SK-N-SH (cell line): ENCODE results near the gene PCF11. TPM values are rescaled to one million over a fixed set of nuclear protein-coding genes. Genes with fewer than 3 reads are reported as not detected.

Source experiments
- CTCF ChIA-PET: fragments of 300-600, 350-600 bp; formaldehyde crosslinking; extraction: SDS; loops from one replicate; lab custom pipeline; 2021; lab: Yijun Ruan, JAX
- POLR2A ChIA-PET: fragments of 350-600 bp; sonication (Branson Sonifier 250); formaldehyde crosslinking; extraction: SDS; loops from one replicate; lab custom pipeline; 2020; ENCODE audit warnings: antibody characterized with exemption, inconsistent platforms; lab: Yijun Ruan, JAX
- DNase-seq: peaks from one replicate; pipeline ENCODE4 v3.0.0; 2012
- H2AFZ ChIP-seq: fragments of 200-600 bp; sonication (generic); 2 replicates; pipeline ENCODE4 v1.8.1; 2016; ENCODE audit warnings: antibody characterized with exemption, mild to moderate bottlenecking, low read depth
- H3F3A ChIP-seq: fragments of 200-600 bp; sonication (generic); replicated peaks from 2 replicates; pipeline ENCODE3; 2016; ENCODE audit warnings: antibody characterized with exemption, mild to moderate bottlenecking; ENCODE audit not compliant: insufficient read depth
- H3K27ac ChIP-seq, 2 experiments: fragments of 200-500 bp in 1 of 2; fragments of 200-600 bp in 1 of 2; sonication (Bioruptor generic) in 1 of 2; sonication (generic), shearing (Covaris generic) in 1 of 2; 2 replicates each; pipeline versions ENCODE4 v1.5.1 to v1.6.1; 2014 to 2016; ENCODE audit warnings: low read depth in 2 of 2, inconsistent platforms in 1 of 2, low read length in 1 of 2, mild to moderate bottlenecking in 1 of 2, mixed read lengths in 1 of 2
- H3K27me3 ChIP-seq: fragments of 200-600 bp; sonication (generic), shearing (Covaris generic); 2 replicates; pipeline ENCODE4 v1.6.1; 2016; ENCODE audit warnings: mixed run types; ENCODE audit not compliant: insufficient read depth
- H3K36me3 ChIP-seq, 2 experiments: fragments of 200-500 bp in 1 of 2; fragments of 200-600 bp in 1 of 2; sonication (Bioruptor generic) in 1 of 2; sonication (generic) in 1 of 2; replicated peaks in 1 of 2; 2 replicates each; pipeline versions ENCODE3 to v1.5.1; 2014 to 2016; ENCODE audit warnings: low read length in 1 of 2, mild to moderate bottlenecking in 1 of 2; ENCODE audit not compliant: insufficient read depth in 2 of 2, control insufficient read depth in 1 of 2
- H3K4me1 ChIP-seq, 2 experiments: fragments of 200-500 bp in 1 of 2; fragments of 200-600 bp in 1 of 2; sonication (Bioruptor generic) in 1 of 2; sonication (generic), shearing (Covaris generic) in 1 of 2; 2 replicates each; pipeline versions ENCODE4 v1.5.1 to v1.6.1; 2014 to 2016; ENCODE audit warnings: low read depth in 1 of 2, low read length in 1 of 2, mixed run types in 1 of 2; ENCODE audit not compliant: insufficient read depth in 2 of 2, control insufficient read depth in 1 of 2
- H3K4me2 ChIP-seq: fragments of 200-600 bp; sonication (generic), shearing (Covaris generic); 2 replicates; pipeline ENCODE4 v1.6.1; 2017; ENCODE audit warnings: mixed run types
- H3K4me3 ChIP-seq, 2 experiments: fragments of 200-500 bp in 1 of 2; fragments of 200-600 bp in 1 of 2; sonication (Bioruptor generic) in 1 of 2; sonication (generic), shearing (Covaris generic) in 1 of 2; 2 replicates each; pipeline versions ENCODE4 v1.5.1 to v1.8.1; 2014 to 2016; ENCODE audit warnings: low read depth in 2 of 2, inconsistent platforms in 1 of 2, low read length in 1 of 2, mild to moderate bottlenecking in 1 of 2, mixed read lengths in 1 of 2, moderate library complexity in 1 of 2
- H3K79me2 ChIP-seq: fragments of 200-600 bp; sonication (generic); 2 replicates; pipeline ENCODE4 v1.8.1; 2017; ENCODE audit warnings: mild to moderate bottlenecking; ENCODE audit not compliant: insufficient read depth
- H3K9ac ChIP-seq: fragments of 200-600 bp; sonication (generic); 2 replicates; pipeline ENCODE4 v1.6.1; 2017; ENCODE audit warnings: mixed run types
- H3K9me2 ChIP-seq: fragments of 200-600 bp; sonication (generic); 2 replicates; pipeline ENCODE4 v1.6.1; 2017; ENCODE audit warnings: mixed run types
- H3K9me3 ChIP-seq: fragments of 200-600 bp; sonication (generic); 2 replicates; pipeline ENCODE4 v1.6.1; 2017; ENCODE audit warnings: mixed run types, mild to moderate bottlenecking, moderate library complexity
- H4K20me1 ChIP-seq: fragments of 200-600 bp; sonication (generic); 2 replicates; pipeline ENCODE4 v1.6.1; 2017; ENCODE audit warnings: mild to moderate bottlenecking, mixed run types; ENCODE audit not compliant: insufficient read depth
- CHD2 ChIP-seq: fragments of 150-350 bp; IDR thresholded peaks from 2 replicates; pipeline ENCODE4 v1.6.1; 2018; ENCODE audit warnings: low read length; ENCODE audit not compliant: partially characterized antibody
- ELF1 ChIP-seq: IDR thresholded peaks from 2 replicates; pipeline ENCODE4 v1.4.0; 2012
- EP300 ChIP-seq, 2 experiments: IDR thresholded peaks; 2 replicates each; pipeline versions ENCODE4 v1.4.0 to v1.6.1; 2012; ENCODE audit warnings: borderline replicate concordance in 1 of 2, low read depth in 1 of 2, low read length in 1 of 2
- FOXJ3 ChIP-seq: sonication (generic); formaldehyde crosslinking; IDR thresholded peaks from 2 replicates; pipeline ENCODE4 v1.5.1; 2020; ENCODE audit warnings: mild to moderate bottlenecking, missing genetic modification reagents
- GABPA ChIP-seq: IDR thresholded peaks from 2 replicates; pipeline ENCODE4 v1.4.0; 2012; ENCODE audit warnings: low read depth, mild to moderate bottlenecking
- JUND ChIP-seq: IDR thresholded peaks from 2 replicates; pipeline ENCODE4 v1.4.0; 2012
- RAD21 ChIP-seq: IDR thresholded peaks from 2 replicates; pipeline ENCODE4 v1.6.1; 2012; ENCODE audit warnings: mild to moderate bottlenecking, low read length
- RCOR1 ChIP-seq: fragments of 150-350 bp; IDR thresholded peaks from 2 replicates; pipeline ENCODE4 v1.6.1; 2017; ENCODE audit warnings: antibody characterized with exemption, low read length
- RFX5 ChIP-seq: IDR thresholded peaks from 2 replicates; pipeline ENCODE4 v1.6.1; 2012; ENCODE audit warnings: mild to moderate bottlenecking, improper control_type of control experiment, low read length
- SMC3 ChIP-seq: IDR thresholded peaks from 2 replicates; pipeline ENCODE4 v1.6.1; 2012; ENCODE audit warnings: low read depth, low read length, improper control_type of control experiment
- TCF12 ChIP-seq: IDR thresholded peaks from 2 replicates; pipeline ENCODE4 v1.4.0; 2012
- YY1 ChIP-seq: IDR thresholded peaks from 2 replicates; pipeline ENCODE4 v1.4.0; 2012; ENCODE audit warnings: low read depth, mild to moderate bottlenecking
- WGBS: methylation state at CpG from one replicate; pipeline ENCODE4 v1.1.6; 2017; ENCODE audit warnings: low lambda C conversion rate; 5-methylcytosine and 5-hydroxymethylcytosine counted together
- polyA plus RNA-seq, 3 experiments: library from polyadenylated mRNA; depleted of rRNA; stranded (reverse); fragments of >200 nt; gene quantifications; 2 replicates each; pipeline ENCODE4 v1.2.3, GENCODE V29; 2012
- TF ChIP-seq, protein P1 (sequence below): fragments of 150-350 bp; IDR thresholded peaks from 2 replicates; pipeline ENCODE4 v1.6.1; 2016; ENCODE audit warnings: mild to moderate bottlenecking, low read depth, low read length
- TF ChIP-seq, protein P2 (sequence below): IDR thresholded peaks from 2 replicates; pipeline ENCODE4 v1.6.1; 2012; ENCODE audit warnings: mild to moderate bottlenecking, low read depth, low read length, moderate library complexity

Gene PCF11
- polyA plus RNA-seq, 1 of the 3 experiments (the other 2 are of a cell fraction): 22.4 TPM

GRCh38 chr11:83195649-83196048 is 38.7 kb downstream of the PCF11 start:
- Histone ChIP-seq H3K9ac (no peak overlapping the region), H3K27me3 (no peaks in the 10 kb centered on the region), H3K36me3 (peaks cover 32 to 39% of the 10 kb centered on the region in 2 experiments), H3K4me2 (peak overlapping the region; percentile 92), H3K4me3 (peak overlapping the region in 1 of 2 experiments; percentile 99; a peak in 2 of 4 replicates), H3K79me2 (peaks cover 58% of the 10 kb centered on the region), H4K20me1 (no peaks in the 10 kb centered on the region), H2AFZ (no peak overlapping the region), H3F3A (peaks cover 21% of the 10 kb centered on the region), H3K9me3 (no peaks in the 10 kb centered on the region), H3K9me2 (0 out of 2 replicates have a peak, but pooled peaks cover 2% of the 10 kb centered on the region), H3K27ac (peak overlapping the region in 1 of 2 experiments; percentile 84; a peak in 1 of 4 replicates), H3K4me1 (peaks cover 16 to 18% of the 10 kb centered on the region in 2 experiments; a peak in 3 of 4 replicates)
- WGBS: 96% methylated on average over 8 of the region's 8 CpGs
- POLR2A ChIA-PET: no interaction called here
- CTCF ChIA-PET: interaction anchor here (1.4 to 1.6 kb wide), 2 partner anchors 54 to 624 kb away, joined by 3 read pairs; no protein-coding TSS in a partner anchor
- DNase-seq: no peak
- no peak for TF ChIP-seq FOXJ3 (CRISPR knock-in tag)
- no peak for TF ChIP-seq TCF12
- TF ChIP-seq EP300 (IDR thresholded peaks at IDR 0.05; ENCODE audit: borderline replicate concordance in 1 of 2, low read depth in 1 of 2, low read length in 1 of 2): no peak
- TF ChIP-seq RFX5: no peak
- TF ChIP-seq SMC3: no peak
- no peak for TF ChIP-seq JUND

DNA sequence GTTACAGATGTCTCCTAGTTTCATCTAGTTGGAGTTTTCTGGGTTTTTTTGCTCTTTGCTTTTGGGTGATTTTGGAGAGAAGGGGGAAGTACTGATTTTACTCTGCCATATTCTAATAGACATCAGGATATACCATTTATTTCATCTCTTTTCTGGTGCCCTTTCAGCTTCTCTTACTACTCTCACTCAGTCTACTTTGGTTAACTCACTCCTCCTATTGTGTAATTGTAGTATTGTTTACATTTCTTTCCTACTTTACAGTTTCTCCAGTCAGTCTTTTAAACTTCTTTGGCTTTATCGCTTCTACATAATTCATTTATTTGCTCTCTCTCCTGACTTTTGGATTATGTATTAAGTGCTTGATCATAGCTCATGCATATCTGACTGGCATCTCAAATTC is 43.1 kb downstream of the PCF11 start:
- H2AFZ ChIP-seq: no peak overlapping the region
- H3K27ac ChIP-seq: no peak overlapping the region
- TF ChIP-seq RCOR1: no peak
- TF ChIP-seq, protein P1, sequence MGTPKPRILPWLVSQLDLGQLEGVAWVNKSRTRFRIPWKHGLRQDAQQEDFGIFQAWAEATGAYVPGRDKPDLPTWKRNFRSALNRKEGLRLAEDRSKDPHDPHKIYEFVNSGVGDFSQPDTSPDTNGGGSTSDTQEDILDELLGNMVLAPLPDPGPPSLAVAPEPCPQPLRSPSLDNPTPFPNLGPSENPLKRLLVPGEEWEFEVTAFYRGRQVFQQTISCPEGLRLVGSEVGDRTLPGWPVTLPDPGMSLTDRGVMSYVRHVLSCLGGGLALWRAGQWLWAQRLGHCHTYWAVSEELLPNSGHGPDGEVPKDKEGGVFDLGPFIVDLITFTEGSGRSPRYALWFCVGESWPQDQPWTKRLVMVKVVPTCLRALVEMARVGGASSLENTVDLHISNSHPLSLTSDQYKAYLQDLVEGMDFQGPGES: no peak
- no peak for TF ChIP-seq YY1
- TF ChIP-seq ELF1: no peak
- no peak for TF ChIP-seq CHD2
- TF ChIP-seq, protein P2, sequence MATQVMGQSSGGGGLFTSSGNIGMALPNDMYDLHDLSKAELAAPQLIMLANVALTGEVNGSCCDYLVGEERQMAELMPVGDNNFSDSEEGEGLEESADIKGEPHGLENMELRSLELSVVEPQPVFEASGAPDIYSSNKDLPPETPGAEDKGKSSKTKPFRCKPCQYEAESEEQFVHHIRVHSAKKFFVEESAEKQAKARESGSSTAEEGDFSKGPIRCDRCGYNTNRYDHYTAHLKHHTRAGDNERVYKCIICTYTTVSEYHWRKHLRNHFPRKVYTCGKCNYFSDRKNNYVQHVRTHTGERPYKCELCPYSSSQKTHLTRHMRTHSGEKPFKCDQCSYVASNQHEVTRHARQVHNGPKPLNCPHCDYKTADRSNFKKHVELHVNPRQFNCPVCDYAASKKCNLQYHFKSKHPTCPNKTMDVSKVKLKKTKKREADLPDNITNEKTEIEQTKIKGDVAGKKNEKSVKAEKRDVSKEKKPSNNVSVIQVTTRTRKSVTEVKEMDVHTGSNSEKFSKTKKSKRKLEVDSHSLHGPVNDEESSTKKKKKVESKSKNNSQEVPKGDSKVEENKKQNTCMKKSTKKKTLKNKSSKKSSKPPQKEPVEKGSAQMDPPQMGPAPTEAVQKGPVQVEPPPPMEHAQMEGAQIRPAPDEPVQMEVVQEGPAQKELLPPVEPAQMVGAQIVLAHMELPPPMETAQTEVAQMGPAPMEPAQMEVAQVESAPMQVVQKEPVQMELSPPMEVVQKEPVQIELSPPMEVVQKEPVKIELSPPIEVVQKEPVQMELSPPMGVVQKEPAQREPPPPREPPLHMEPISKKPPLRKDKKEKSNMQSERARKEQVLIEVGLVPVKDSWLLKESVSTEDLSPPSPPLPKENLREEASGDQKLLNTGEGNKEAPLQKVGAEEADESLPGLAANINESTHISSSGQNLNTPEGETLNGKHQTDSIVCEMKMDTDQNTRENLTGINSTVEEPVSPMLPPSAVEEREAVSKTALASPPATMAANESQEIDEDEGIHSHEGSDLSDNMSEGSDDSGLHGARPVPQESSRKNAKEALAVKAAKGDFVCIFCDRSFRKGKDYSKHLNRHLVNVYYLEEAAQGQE: no peak
- TF ChIP-seq GABPA: no peak
- no peak for TF ChIP-seq RAD21
- TF ChIP-seq SMC3: no peak
- TF ChIP-seq FOXJ3 (CRISPR knock-in tag): no peak
- CTCF ChIA-PET: interaction anchor here (0.9 to 1.2 kb wide), 4 partner anchors 51 to 620 kb away, joined by 3 to 4 read pairs (median 4); no protein-coding TSS in a partner anchor
- H3K79me2 ChIP-seq: peaks cover 29% of the 10 kb centered on the region
- no peaks in the 10 kb centered on the region for H3K27me3 ChIP-seq
- no peaks in the 10 kb centered on the region for H4K20me1 ChIP-seq
- H3K36me3 ChIP-seq: peaks cover 23 to 36% of the 10 kb centered on the region in 2 experiments
- H3K4me2 ChIP-seq: no peak overlapping the region
- H3F3A ChIP-seq: peaks cover 1% of the 10 kb centered on the region
- H3K4me1 ChIP-seq: peaks cover under 1 to 7% of the 10 kb centered on the region in 2 experiments; a peak in 2 of 4 replicates
- no peak overlapping the region for H3K4me3 ChIP-seq
- no peak overlapping the region for H3K9ac ChIP-seq
- 96% methylated on average over 1 of the region's 1 CpG for WGBS
- H3K9me2 ChIP-seq: 0 out of 2 replicates have a peak, but pooled peaks cover 2% of the 10 kb centered on the region
- POLR2A ChIA-PET: interaction anchor here (0.6 kb wide), 1 partner anchor 482 kb away, joined by 4 read pairs; no protein-coding TSS in a partner anchor
- DNase-seq: no peak
- H3K9me3 ChIP-seq: no peaks in the 10 kb centered on the region
